PFSK-1 (cell line): ENCODE data around the gene FNBP1.

Experiments
- FOXP2 ChIP-seq: optimal IDR thresholded peaks from 2 replicates; pipeline ENCODE3; 2011; ENCODE audit warnings: borderline replicate concordance, control low read depth, inconsistent platforms; ENCODE audit not compliant: insufficient read depth; ENCODE audit errors: extremely low read length, extremely low read depth
- POLR2AphosphoS5 ChIP-seq: IDR thresholded peaks from 2 replicates; pipeline ENCODE4 v1.6.1; 2012; ENCODE audit warnings: low read depth, mild to moderate bottlenecking, control low read depth, low read length, moderate library complexity
- SIN3A ChIP-seq: IDR thresholded peaks from 2 replicates; pipeline ENCODE4 v1.6.1; 2012; ENCODE audit warnings: mild to moderate bottlenecking, low read length, moderate library complexity, borderline replicate concordance; ENCODE audit not compliant: insufficient read depth
- TAF1 ChIP-seq: IDR thresholded peaks from 2 replicates; pipeline ENCODE4 v1.6.1; 2012; ENCODE audit warnings: low read length, control low read depth, borderline replicate concordance; ENCODE audit not compliant: insufficient read depth
- TF ChIP-seq, protein P1 (sequence below), 2 experiments: IDR thresholded peaks; 2 replicates each; pipeline versions ENCODE4 v1.6.1 to v1.8.0; 2011 to 2012; ENCODE audit warnings: low read depth in 2 of 2, low read length in 2 of 2, control low read depth in 1 of 2, inconsistent platforms in 1 of 2, mild to moderate bottlenecking in 1 of 2, moderate library complexity in 1 of 2; ENCODE audit not compliant: insufficient read depth in 1 of 2

FNBP1 gene

DNA sequence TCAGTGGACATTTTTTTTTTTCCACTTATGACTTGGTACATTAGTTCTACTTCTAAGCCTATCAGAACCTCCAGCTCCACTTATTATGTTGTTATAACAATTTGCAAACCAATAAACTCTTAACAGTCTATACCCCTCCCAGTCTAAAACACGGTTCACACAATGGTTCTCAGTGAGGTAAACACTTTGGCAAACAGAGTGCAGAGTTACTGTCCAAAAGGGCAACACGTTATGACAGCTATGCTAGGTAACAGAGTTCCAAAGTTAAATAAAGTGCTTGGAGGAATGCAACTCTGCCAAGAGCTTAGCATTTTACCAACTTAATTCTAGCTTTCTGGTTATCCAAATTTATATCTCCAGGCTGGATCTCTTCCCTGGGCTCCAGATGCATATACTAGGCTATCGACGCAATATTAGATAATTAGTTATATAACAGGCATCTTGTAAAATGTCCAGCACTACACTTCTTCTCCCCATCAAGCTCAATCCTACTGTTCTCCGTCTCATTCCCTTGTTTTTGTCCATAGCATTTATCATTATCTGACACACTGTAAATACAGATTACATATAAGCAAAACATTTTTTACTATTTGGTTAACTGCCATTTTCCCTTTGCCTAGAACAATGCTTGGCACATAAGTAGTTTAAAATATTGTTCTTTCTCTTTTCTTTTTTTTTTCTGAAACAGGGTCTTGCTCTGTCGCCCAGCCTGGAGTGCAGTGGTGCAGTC lies 14.3 kb downstream of the FNBP1 start:
- TF ChIP-seq, protein P1, sequence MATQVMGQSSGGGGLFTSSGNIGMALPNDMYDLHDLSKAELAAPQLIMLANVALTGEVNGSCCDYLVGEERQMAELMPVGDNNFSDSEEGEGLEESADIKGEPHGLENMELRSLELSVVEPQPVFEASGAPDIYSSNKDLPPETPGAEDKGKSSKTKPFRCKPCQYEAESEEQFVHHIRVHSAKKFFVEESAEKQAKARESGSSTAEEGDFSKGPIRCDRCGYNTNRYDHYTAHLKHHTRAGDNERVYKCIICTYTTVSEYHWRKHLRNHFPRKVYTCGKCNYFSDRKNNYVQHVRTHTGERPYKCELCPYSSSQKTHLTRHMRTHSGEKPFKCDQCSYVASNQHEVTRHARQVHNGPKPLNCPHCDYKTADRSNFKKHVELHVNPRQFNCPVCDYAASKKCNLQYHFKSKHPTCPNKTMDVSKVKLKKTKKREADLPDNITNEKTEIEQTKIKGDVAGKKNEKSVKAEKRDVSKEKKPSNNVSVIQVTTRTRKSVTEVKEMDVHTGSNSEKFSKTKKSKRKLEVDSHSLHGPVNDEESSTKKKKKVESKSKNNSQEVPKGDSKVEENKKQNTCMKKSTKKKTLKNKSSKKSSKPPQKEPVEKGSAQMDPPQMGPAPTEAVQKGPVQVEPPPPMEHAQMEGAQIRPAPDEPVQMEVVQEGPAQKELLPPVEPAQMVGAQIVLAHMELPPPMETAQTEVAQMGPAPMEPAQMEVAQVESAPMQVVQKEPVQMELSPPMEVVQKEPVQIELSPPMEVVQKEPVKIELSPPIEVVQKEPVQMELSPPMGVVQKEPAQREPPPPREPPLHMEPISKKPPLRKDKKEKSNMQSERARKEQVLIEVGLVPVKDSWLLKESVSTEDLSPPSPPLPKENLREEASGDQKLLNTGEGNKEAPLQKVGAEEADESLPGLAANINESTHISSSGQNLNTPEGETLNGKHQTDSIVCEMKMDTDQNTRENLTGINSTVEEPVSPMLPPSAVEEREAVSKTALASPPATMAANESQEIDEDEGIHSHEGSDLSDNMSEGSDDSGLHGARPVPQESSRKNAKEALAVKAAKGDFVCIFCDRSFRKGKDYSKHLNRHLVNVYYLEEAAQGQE (IDR thresholded peaks at IDR 0.05; ENCODE audit: insufficient read depth in 1 of 2, low read depth in 2 of 2, low read length in 2 of 2): no peak
- TF ChIP-seq TAF1 (no peak), SIN3A (no peak), FOXP2 (no peak), POLR2AphosphoS5 (no peak)

DNA sequence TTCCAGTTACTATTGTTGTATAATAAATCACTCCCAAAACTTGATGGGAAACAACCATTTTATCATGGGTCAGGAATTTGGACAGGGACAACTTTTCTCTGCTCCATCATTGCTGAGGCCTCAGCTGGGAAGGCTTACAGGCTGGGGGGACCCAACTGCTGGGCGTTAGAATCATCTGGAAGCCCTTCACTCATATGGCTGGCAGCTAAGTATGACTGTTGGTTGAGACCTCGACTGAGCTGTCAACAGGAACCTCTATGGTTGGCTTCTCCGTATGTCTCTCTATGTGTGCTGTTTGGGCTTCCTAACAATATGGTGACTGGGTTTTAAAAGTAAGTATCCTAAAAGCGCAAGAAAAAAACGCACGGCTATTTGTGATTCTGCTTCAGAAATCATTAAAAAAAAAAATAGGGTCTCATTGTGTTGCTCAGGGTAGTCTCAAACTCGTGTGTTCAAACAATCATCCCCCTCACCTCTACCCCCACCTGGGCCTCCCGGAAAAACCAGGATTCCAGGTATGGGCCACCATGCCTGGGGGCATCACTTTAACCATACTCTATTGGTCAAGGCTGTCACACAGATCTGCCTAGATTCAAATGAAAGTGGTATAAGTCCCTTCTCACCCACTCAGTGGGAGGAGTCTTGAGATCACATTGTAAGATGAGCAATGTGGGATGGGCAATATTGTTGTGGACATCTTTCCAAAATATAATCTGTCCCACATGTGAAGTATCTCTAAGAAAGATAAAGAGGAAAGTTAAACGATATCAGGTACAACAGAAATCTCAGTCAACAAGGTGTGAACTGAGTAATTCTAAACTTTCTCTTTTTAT lies 15.2 kb downstream of the FNBP1 start:
- no peak for TF ChIP-seq FOXP2
- TF ChIP-seq SIN3A: no peak
- no peak for TF ChIP-seq POLR2AphosphoS5
- TF ChIP-seq, protein P1 (IDR thresholded peaks at IDR 0.05; ENCODE audit: insufficient read depth in 1 of 2, low read depth in 2 of 2, low read length in 2 of 2): no peak
- no peak for TF ChIP-seq TAF1

- TF ChIP-seq SIN3A: no peak
- no peak for TF ChIP-seq FOXP2
- TF ChIP-seq POLR2AphosphoS5: no peak
- TF ChIP-seq TAF1: no peak
- TF ChIP-seq, protein P1 (IDR thresholded peaks at IDR 0.05; ENCODE audit: insufficient read depth in 1 of 2, low read depth in 2 of 2, low read length in 2 of 2): no peak
Observed at GRCh38 chr9:130026583-130027340, 16.2 kb downstream of the FNBP1 start.

- TF ChIP-seq, protein P1 (IDR thresholded peaks at IDR 0.05; ENCODE audit: insufficient read depth in 1 of 2, low read depth in 2 of 2, low read length in 2 of 2): no peak
- TF ChIP-seq POLR2AphosphoS5: no peak
- TF ChIP-seq TAF1: no peak
- no peak for TF ChIP-seq FOXP2
- no peak for TF ChIP-seq SIN3A
Observed at GRCh38 chr9:130024597-130024994, 18.4 kb downstream of the FNBP1 start.
